Parathyroid adenoma (tissue), 2 donors: ENCODE data around the gene PCDHA1.

Experiments
- H2AFZ ChIP-seq: fragments of 300-600 bp; sonication (generic); one replicate; pipeline ENCODE4 v1.7.0; 2017; ENCODE audit warnings: antibody characterized with exemption, mild to moderate bottlenecking
- H3K27ac ChIP-seq: fragments of 300-600 bp; sonication (generic); one replicate; pipeline ENCODE4 v1.7.0; 2017
- H3K27me3 ChIP-seq: fragments of 300-600 bp; sonication (generic); one replicate; pipeline ENCODE4 v1.7.0; 2017; ENCODE audit warnings: low read length; ENCODE audit not compliant: control insufficient read depth, insufficient read depth
- H3K36me3 ChIP-seq: fragments of 300-600 bp; sonication (generic); one replicate; pipeline ENCODE4 v1.7.0; 2017; ENCODE audit warnings: low read length; ENCODE audit not compliant: control insufficient read depth, insufficient read depth
- H3K4me1 ChIP-seq: fragments of 300-600 bp; sonication (generic); one replicate; pipeline ENCODE4 v1.7.0; 2017; ENCODE audit warnings: control low read depth
- H3K4me2 ChIP-seq: fragments of 300-600 bp; sonication (generic); one replicate; pipeline ENCODE4 v1.7.0; 2017; ENCODE audit warnings: low read length
- H3K4me3 ChIP-seq: fragments of 300-600 bp; sonication (generic); one replicate; pipeline ENCODE4 v1.7.0; 2017; ENCODE audit warnings: low read depth, low read length
- H3K79me2 ChIP-seq: fragments of 300-600 bp; sonication (generic); one replicate; pipeline ENCODE4 v1.7.0; 2017; ENCODE audit warnings: control low read depth
- H3K9ac ChIP-seq: fragments of 300-600 bp; sonication (generic); one replicate; pipeline ENCODE4 v1.7.0; 2017; ENCODE audit warnings: mild to moderate bottlenecking
- H3K9me3 ChIP-seq: fragments of 300-600 bp; sonication (generic); one replicate; pipeline ENCODE4 v1.7.0; 2017; ENCODE audit warnings: low read length; ENCODE audit not compliant: control insufficient read depth
- CTCF ChIP-seq: fragments of 300-600 bp; sonication (generic); IDR thresholded peaks from one replicate; pipeline ENCODE4 v1.7.0; 2017; ENCODE audit warnings: antibody characterized with exemption, mild to moderate bottlenecking
- donor health status: primary hyperparathyroidism.

PCDHA1 gene

GRCh38 chr5:141001844-141002604 is 216.1 kb downstream of the PCDHA1 start:
- H3K9ac ChIP-seq, result no peak overlapping the region
- peak overlapping the region; percentile 75 for H2AFZ ChIP-seq
- peaks cover 18% of the 10 kb centered on the region for H3K79me2 ChIP-seq
- no peaks in the 10 kb centered on the region for H3K4me1 ChIP-seq
- peak overlapping the region; percentile 33 for H3K4me3 ChIP-seq
- no peak for TF ChIP-seq CTCF
- H3K4me2 ChIP-seq, result peak overlapping the region; percentile 59
- H3K27me3 ChIP-seq, result no peaks in the 10 kb centered on the region
- no peaks in the 10 kb centered on the region for H3K9me3 ChIP-seq
- peak overlapping the region; percentile 74 for H3K27ac ChIP-seq
- no peaks in the 10 kb centered on the region for H3K36me3 ChIP-seq

- no peak for TF ChIP-seq CTCF
- Histone ChIP-seq H3K9ac (no peak overlapping the region), H2AFZ (no peak overlapping the region), H3K9me3 (no peaks in the 10 kb centered on the region), H3K4me3 (no peak overlapping the region), H3K4me1 (no peaks in the 10 kb centered on the region), H3K36me3 (no peaks in the 10 kb centered on the region), H3K27ac (no peak overlapping the region), H3K79me2 (peaks cover 18% of the 10 kb centered on the region), H3K4me2 (no peak overlapping the region), H3K27me3 (no peaks in the 10 kb centered on the region)
Observed at GRCh38 chr5:141002605-141002965, 216.6 kb downstream of the PCDHA1 start.

GRCh38 chr5:141003031-141003430 is 217.1 kb downstream of the PCDHA1 start:
- H3K27me3 ChIP-seq, result no peaks in the 10 kb centered on the region
- no peaks in the 10 kb centered on the region for H3K4me1 ChIP-seq
- no peaks in the 10 kb centered on the region for H3K36me3 ChIP-seq
- no peak overlapping the region for H2AFZ ChIP-seq
- H3K9ac ChIP-seq, result no peak overlapping the region
- H3K4me2 ChIP-seq, result no peak overlapping the region
- peaks cover 18% of the 10 kb centered on the region for H3K79me2 ChIP-seq
- no peak for TF ChIP-seq CTCF
- H3K4me3 ChIP-seq, result no peak overlapping the region
- no peaks in the 10 kb centered on the region for H3K9me3 ChIP-seq
- H3K27ac ChIP-seq, result no peak overlapping the region

GRCh38 chr5:141003791-141004611 is 218.1 kb downstream of the PCDHA1 start:
- Histone ChIP-seq H3K4me3 (no peak overlapping the region), H3K27ac (no peak overlapping the region), H3K4me1 (no peaks in the 10 kb centered on the region), H3K79me2 (peaks cover 13% of the 10 kb centered on the region), H3K27me3 (no peaks in the 10 kb centered on the region), H2AFZ (no peak overlapping the region), H3K9me3 (no peaks in the 10 kb centered on the region), H3K36me3 (no peaks in the 10 kb centered on the region), H3K4me2 (no peak overlapping the region), H3K9ac (no peak overlapping the region)
- no peak for TF ChIP-seq CTCF
